HG03175 (cell line): ENCODE measurements around the gene FMN1.

Experiments used
- ATAC-seq: cut with Tn5 transposase; IDR thresholded peaks from one replicate; pipeline ENCODE4 v1.9.1; 2021; ENCODE audit warnings: mild to moderate bottlenecking, moderate library complexity; ENCODE audit not compliant: unreplicated experiment

The FMN1 gene

DNA sequence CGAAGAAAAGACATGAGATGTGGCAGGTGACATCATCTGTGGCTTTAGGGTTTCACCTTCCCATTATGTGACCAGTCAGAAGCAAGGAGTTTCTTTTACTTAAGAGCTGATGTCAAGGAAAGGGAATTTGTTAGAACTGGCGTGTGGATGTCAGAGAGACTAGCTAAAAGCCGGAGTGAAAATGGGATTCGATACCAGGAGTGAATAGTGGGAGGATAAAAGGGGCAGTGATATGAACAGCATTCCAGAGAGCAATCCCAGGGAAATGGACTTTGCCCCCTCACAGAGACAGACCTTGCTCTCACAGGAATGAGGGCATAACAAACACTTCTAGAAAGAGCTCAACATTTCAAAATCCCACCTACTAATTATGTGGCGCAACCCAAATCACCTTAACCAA is 5.9 kb upstream of the FMN1 start:
- no peak for ATAC-seq

DNA sequence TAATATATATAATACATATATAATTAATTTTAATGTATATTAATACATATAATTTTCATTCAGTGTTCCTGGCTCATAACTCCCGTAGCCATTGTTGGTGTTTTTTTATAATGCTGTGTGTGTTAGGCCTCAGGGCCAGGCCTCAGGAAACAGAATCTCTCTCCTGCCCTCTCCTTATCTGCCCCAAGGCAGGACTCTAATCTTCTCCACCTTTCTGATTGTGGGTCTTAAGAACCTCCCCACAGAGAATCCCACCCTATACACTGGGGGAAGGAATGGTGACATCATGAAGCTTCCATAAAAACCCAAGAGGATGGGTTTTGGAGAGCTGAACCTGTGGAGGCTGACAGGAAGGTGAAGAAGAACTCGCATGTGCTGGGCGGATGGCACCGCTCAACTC is 4.0 kb upstream of the FMN1 start:
- ATAC-seq = no peak

DNA sequence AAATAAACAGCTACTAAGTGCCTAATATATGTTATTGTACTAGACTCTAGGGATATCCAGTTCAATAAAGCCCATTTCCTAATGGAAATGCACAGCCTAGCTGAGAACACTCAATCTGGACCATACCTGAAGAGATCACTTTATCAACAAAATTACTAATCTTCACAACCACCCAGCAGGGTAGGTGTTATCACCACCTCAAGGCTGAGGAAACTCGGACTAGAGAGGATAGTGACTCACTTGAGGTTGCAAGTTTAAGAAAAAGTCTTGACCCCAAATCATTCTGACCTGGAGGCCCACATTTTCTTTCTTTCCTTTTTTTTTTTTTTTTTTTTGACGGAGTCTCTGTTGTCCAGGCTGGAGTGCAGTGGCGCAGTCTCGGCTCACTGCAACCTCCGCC is 3.1 kb upstream of the FMN1 start:
- ATAC-seq = no peak

DNA sequence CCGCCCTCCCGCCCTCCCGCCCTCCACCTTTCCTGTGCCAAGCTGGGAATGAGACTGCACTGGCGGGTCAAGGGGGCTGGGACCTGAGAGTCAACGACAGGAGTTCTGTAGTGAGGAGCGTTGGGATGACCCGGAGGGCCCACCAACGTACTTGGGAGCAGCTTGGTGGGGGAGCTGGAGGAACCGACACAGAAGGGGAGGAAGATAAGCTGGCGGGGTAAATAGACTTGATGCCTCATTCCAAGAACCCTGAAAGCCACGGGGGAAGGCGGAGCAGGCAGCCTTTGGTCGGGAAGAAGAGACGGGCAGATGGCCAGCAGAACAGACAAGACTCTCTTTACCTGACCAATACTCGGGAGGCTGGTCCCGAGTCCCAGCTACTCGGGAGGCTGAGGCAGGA is 277 bp downstream of the FMN1 start:
- no peak for ATAC-seq

DNA sequence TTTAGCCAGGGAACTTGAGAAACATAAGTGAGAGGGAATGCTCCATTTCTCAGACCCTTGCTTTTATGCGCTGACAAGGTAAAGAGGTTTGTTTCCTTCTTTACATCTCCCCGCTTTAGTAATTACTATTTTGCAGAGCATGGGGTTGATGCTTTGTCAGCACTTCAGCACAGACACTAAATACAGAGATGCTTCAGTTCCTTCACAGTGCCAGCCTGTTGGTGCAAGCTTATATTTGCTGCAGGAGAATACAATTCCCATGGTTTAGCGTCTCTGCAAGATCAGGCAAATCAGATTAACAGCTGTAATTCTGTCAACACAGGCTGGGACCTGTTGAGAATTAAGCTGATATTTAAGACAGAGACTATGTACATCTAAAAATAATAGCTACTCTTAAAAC is 2.9 kb downstream of the FMN1 start:
- no peak for ATAC-seq

DNA sequence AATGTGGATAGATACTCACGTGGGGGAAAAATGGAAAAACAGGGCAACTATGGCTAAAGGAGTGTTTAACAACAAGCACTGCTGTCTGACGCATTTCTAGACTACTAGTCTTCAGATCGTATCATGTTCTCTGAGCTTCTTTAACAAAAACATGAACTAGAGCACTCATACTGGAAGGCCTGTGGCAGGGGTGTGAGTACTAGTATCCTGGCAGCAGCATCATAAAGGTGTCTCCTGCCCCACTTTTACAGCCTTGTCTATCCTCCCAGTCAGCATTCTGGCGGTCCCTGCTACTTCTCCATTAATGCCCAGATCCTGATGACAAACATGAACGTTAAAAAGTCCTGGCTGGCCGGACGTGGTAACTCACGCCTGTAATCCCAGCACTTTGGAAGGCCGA is 4.0 kb downstream of the FMN1 start:
- no peak for ATAC-seq

DNA sequence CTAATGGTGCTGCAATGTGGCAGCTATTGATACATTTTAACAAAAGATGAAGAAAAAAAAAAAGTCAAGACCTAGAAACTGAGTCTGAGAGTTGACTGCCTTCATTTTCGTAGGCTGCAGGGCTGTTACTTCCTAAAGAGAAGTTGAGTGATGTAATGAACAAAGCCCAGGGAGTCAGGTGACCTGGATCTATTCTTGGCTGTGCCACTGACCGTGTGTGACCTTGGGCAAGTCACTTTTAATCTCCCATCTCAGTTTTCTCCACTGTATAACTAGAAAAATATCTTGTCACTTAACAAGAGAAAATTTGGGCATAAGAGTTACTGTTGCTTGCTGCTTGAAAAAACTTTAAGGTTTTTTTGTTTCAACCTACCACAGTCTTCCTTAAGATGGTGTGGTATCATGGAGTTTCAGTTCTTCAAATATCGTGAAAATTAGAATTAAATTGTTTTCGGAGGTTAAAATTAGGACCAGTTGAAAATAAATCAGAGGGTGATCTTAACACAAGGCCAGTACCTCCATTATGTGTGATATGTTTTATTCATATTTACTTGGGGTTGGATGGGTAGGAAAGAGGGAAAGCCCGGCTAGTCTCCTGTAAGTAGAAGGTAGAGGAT is 5.8 kb downstream of the FMN1 start:
- peak; percentile 65 for ATAC-seq

DNA sequence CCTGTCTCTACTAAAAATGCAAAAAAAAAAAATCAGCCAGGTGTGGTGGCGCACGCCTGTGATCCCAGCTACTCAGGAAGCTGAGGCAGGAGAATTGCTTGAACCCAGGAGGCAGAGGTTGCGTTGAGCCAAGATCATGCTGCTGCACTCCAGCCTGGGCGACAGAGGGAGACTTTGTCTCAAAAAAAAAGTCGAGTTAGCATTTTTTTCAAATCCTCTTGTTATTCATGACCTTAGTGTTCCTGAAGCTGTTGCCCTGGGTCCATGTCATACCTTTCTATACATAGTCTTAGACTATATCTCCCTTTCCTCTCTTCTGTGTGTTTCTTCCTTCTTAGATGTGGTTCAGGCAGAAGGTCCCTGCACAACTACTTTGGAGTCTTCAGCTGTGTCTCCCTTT is 6.4 kb downstream of the FMN1 start:
- ATAC-seq = no peak

DNA sequence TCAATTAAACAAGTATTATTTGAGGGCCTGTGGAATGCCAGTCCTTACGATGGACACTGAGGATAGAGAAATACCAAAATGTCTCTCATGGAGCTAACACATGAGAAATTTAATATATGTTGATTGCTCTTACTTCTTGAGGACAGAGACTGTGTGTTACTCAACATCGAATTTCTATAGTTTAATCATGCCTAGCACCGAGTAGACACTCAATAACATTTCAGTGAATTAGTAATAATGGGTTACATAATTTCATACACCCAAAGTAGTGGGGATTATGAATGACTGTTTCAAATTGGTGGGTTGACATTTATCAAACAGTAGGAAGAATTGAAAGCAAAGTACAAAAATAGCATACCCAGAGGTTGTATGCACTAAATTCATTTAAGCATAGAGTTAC is 11.2 kb downstream of the FMN1 start:
- ATAC-seq = no peak

DNA sequence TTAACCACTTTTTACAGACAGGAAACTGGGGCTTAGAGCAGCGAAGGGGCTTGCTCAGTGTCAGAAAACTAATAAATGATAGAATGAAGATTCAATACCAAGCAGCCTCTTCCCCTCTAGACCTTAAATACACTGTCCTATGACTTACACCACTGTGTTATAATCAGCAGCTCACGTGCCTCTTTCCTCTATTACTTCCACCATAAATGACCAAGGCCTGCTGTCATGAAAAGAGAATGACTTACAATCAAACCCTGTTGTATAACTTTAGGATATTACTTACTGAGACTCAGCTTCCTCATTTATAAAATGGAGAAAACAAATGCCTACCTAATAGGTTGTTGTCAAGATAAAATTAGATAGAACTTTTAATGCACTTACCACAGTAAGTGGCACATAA is 11.6 kb downstream of the FMN1 start:
- no peak for ATAC-seq

DNA sequence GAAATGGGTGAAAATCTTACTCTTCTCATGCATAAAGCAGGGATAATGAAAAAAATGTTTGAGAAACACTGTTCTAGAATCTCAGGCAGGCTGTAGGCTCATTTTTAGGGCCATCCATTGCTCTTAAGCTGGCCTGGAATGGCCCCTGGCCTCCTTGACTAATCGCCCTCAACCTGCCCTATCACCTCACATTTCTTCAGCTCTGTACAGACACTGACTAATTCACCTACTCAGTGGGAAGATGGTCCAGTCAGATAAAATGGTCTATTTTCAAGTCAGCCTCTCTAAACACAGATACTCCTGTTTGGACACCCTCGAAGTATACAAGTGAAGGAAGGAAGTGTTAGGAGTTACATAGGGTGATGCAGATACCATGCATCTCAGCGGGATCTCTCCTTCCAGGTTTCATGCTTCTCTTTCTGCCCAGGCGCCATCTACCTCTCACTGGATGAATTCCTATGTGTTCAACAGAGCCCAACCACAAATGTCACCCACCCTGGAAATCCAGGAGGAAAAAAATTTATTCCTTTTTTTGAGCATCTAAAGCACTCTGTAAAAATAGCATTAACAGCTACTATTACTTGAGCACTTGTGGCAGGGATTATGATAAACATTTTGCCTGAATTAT is 12.1 kb downstream of the FMN1 start:
- ATAC-seq = no peak

DNA sequence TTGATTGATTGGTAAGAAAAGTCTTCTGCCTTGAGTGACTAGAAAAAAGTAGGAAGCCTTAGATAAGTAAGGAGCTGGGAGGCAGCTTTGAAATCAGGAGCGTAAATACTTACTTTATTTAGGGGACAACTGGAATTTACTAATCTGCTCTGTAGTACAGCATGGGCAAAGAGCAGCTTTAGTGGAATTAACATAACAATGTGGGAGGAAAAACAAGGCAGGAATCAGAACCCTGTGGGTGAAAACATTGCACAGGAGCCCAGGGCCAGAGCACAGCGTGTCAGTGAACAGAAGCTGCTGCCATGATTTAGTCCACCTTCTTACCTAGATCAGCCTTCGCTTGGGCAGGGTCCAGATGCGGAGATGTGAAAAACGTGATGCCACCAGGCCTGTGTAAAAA is 14.6 kb downstream of the FMN1 start:
- ATAC-seq = no peak

DNA sequence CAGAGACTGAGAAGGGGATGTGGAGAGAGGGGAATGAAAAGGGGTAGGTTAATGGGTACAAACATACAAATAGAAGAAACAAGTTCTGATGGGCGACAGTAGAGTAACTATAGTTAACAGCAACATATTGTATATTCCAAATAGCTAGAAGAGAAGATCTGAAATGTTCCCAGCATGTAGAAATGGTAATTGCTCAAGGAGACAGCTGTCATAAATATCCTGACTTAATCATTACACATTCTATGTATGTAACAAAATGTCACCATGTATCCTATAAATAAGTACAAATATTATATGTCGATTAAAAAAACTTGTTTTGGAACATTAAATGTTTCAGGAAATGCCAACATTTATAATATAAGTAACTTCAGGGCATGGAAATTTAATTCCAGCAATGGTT is 23.3 kb downstream of the FMN1 start:
- no peak for ATAC-seq

DNA sequence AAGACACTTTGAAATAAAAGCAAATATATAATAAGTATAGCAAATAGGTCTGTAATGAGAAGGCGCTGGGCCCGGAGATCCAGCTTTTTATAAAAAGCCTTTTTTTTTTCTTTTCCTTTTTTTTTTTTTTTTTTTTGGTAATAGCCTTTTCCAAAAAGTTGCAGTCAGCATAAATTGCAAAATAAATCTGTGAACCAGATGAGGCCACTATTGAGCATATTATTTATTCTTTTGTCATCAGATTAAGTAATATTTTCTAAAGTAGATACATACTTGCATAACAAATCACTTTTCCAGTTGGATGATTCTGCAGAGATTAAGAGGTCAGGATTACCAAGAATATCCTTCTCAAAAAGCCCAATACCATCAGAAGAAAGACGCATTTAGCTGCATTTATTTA is 24.9 kb downstream of the FMN1 start:
- ATAC-seq = no peak

DNA sequence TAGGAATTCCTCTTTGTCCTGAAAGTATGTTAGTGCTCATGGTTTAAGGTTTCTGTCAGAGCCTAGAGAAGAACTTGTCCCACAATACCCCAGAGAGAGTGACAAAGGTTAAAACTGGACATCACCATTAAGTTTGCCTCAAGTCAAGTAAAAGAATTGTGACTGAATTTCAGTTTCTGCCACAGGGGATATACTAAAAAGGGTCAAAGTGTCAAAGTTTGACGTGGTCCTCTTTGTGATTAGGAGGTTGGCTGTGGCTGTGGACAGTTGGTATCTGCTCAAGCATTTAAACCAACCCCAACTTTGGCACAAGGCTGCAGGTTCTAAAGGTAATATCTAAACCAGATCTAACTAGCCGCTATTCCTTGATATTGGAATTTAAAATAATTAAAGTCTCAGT is 26.1 kb downstream of the FMN1 start:
- ATAC-seq = no peak

DNA sequence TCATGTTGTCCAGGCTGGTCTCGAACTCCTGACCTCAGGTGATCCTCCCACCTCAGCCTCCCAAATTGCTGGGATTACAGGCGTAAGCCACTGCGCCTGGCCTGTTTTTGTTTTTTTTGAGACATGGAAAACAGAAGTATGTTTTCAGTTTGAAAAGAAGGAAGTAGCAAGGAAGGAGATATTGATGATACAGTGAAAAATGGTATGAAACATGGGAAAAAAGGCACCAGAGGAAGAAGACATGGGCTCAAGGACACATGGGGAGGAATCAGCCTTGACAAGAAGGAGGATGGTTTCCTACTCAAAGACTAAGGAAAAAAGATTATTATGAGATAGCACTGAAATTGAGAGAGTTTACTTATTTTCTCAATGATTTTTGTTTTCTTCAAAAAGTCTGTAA is 30.7 kb downstream of the FMN1 start:
- ATAC-seq = no peak

DNA sequence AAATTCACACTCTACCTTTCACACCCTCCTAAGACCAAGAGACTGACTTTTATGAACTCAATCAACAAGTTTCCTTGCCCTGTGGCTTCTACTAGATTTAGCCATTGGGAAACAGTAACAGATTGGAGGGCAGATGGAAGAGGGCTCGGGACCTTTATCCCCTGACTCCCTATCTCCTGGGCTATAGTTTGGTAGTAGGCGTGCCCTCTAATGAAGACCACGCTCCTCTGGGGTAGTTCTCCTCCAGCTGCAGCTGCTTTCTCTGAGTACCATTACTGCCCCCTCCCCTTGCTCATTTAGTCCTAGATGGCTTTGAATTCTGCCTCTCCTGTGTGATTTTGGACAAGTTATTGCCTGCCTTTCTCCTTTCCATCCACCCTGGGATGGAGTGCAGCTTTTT is 33.3 kb downstream of the FMN1 start:
- no peak for ATAC-seq

DNA sequence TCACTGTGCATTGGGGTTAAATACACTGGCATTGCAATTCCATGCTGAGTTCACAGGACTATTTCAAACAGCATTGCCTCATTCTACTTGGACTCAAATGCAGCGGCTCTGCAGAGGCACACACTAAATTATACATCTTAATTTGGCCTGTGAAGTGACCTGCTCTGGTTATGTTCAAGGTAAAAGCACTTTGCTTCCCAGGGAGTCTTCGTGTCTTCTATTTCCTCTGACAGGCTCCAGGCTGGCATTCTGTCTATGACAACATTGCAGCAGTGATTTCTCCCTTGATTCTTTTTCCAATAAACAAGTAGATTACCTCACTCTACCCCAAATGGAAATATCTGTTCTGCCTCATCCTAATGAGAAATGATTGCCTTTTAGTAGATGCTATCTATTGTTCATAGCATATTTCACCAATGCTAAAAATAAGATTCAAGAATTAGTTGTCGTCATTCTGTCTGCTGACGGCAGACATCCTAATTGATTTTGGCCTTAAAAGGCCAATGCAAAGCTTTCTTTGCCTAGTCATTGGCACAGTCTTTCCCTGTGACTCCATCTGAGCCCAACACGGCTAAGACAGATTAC is 33.8 kb downstream of the FMN1 start:
- ATAC-seq = no peak

DNA sequence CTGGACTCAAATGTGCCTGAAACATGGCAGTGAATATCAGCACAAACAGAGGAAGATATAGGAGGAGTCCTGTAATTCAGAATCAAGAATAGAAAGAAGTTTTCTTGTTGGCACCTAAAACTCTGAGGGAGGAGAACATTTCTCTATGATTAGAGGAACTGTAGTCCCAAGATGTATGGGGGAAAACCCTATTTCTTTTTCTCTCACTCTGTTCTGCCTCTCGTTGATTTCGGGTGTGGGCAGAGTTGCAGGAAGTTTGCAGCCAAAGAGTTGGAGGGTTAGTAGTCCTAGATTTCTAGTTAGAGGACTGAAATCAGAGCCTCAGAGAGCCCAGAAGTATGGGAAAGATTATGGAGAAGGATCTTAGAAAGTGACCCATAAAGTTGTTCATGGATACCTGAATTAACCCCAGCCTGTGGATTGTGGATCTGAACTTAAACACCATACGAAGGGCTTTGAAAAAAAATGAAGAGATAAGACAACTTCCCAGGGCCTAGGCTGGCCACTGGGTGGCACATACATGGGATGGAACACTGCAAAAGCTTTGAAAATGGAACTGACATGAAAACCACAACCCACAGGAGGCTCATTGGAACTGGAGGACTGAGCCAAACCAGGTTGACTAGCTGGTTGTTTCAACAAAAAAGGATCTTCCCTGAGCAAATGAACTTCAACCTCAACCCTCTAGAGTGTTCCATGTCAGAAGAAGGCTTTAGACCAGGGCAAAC is 34.6 kb downstream of the FMN1 start:
- no peak for ATAC-seq

DNA sequence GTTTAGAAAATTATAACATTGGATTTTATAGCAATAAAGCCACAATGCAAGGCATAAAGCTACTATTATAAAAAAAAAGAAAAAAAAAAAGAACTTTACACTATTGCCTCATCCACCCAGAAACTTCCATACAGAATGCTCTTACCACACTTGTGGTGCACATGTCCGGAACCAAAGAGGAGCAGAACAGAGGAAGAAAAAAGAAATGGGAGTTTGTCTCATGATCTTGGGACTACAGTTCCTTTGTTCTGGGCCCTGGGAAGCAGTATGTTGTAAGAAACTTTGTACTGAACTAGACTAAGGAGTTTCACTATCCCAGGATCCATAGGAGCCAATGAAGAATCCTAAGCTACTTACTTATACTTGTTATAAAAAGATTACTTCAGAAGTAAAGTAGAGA is 36.1 kb downstream of the FMN1 start:
- no peak for ATAC-seq

DNA sequence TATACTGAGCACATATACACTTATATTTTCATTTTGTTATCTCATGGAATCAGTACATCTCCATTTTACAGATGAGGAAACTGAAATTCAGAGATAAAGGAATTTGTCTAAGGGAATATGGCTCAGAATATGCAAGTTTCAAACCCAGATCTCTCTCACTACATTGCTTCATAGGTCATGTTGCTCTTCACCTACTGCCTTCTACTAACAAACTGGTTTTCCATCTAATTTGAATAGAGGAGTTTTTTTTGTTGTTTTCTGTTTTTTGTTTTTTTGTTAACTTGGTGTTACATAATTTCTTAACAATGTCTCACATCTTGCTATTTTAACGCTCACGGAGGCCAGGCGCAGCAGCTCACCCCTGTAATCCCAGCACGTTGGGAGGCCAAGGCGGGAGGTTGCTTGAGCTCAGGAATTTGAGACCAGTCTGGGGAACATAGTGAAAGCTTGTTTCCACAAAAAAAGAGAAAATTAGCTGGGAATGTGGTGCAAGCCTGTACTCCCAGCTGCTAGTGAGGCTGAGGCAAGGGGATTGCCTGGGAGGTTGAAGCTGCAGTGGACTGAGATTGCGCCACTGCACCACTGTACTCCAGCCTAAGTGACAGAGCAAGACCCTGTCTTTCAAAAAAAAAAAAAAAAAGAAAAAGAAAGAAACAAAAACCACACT is 37.0 kb downstream of the FMN1 start:
- ATAC-seq = no peak
